Testis (tissue), 3 donors: ENCODE data around the gene YOD1. TPM values are rescaled to one million over a fixed set of nuclear protein-coding genes. Genes with fewer than 3 reads are reported as not detected.

Source experiments
- DNase-seq: peaks from one replicate; pipeline ENCODE4 v3.0.0-alpha.2; 2019
- H3K27ac ChIP-seq, 2 donors: fragments of 200-600 bp; sonication (generic); one replicate each; pipeline ENCODE4 v1.5.1; 2019
- H3K27me3 ChIP-seq: fragments of 200-600 bp; sonication (generic); one replicate; pipeline ENCODE4 v1.5.1; 2019
- H3K36me3 ChIP-seq: fragments of 200-600 bp; sonication (generic); one replicate; pipeline ENCODE4 v1.5.1; 2017; ENCODE audit warnings: low read depth; ENCODE audit errors: missing control alignments
- H3K4me1 ChIP-seq: fragments of 200-600 bp; sonication (generic); one replicate; pipeline ENCODE4 v1.5.1; 2019
- H3K4me3 ChIP-seq, 2 donors: fragments of 200-600 bp; sonication (generic); one replicate each; pipeline ENCODE4 v1.5.1; 2017 to 2019
- H3K9me3 ChIP-seq: fragments of 200-600 bp; sonication (generic); one replicate; pipeline ENCODE4 v1.5.1; 2017
- CTCF ChIP-seq, 3 experiments: fragments of 450-650 bp in 2 of 3; fragments of 200-600 bp in 1 of 3; sonication (generic) in 1 of 3; IDR thresholded peaks; one replicate each; pipeline ENCODE4 v1.5.1; 2016 to 2019; ENCODE audit warnings: antibody characterized with exemption in 3 of 3, mild to moderate bottlenecking in 2 of 3, moderate library complexity in 1 of 3
- POLR2A ChIP-seq: fragments of 450-650 bp; IDR thresholded peaks from one replicate; pipeline ENCODE4 v1.6.1; 2017; ENCODE audit warnings: antibody characterized with exemption, mild to moderate bottlenecking, moderate library complexity
- WGBS, 2 donors: methylation state at CpG; one replicate each; pipeline ENCODE4 v1.1.5; 2018; 5-methylcytosine and 5-hydroxymethylcytosine counted together
- intact Hi-C: fragments of 100-400 bp; cut with DNase I; formaldehyde crosslinking; loops from one replicate; pipeline ENCODE4 v1.15.1; 2023; ENCODE audit warnings: low total_unique reads
- polyA plus RNA-seq: library from polyadenylated mRNA; stranded (reverse); fragments of 350-450 nt; fragmentation: Illumina TruSeq; extraction: RNeasy Lipid Tissue Mini Kit (QIAGEN cat#74804); gene quantifications from one replicate; pipeline ENCODE4 v1.2.3, GENCODE V29; 2014; ENCODE audit warnings: low read depth, low replicate concordance; ENCODE audit not compliant: insufficient read depth
- total RNA-seq, 2 donors: library from RNA; depleted of rRNA; stranded (reverse); fragments of >200 nt; gene quantifications; one replicate each; pipeline ENCODE4 v1.2.3, GENCODE V29; 2016

YOD1 gene
- total and polyA plus RNA-seq, 3 donors from 2014 or later: 8.7 to 12.3 (median 10.9) TPM

GRCh38 chr1:207001492-207002245 is 49.3 kb downstream of the YOD1 start:
- no peaks in the 10 kb centered on the region for H3K36me3 ChIP-seq
- DNase-seq: no peak
- no peaks in the 10 kb centered on the region for H3K27me3 ChIP-seq
- H3K4me3 ChIP-seq: no peak overlapping the region
- TF ChIP-seq CTCF (IDR thresholded peaks at IDR 0.05): no peak
- H3K4me1 ChIP-seq: no peaks in the 10 kb centered on the region
- H3K27ac ChIP-seq: no peak overlapping the region
- intact Hi-C loops: no loop called here
- 86 to 87% methylated on average over 5 of the region's 5 CpGs for WGBS, 2 donors
- no peaks in the 10 kb centered on the region for H3K9me3 ChIP-seq

- no peaks in the 10 kb centered on the region for H3K27me3 ChIP-seq
- H3K4me3 ChIP-seq: no peak overlapping the region
- 53 to 75% methylated on average over 5 of the region's 5 CpGs for WGBS, 2 donors
- H3K9me3 ChIP-seq: no peaks in the 10 kb centered on the region
- TF ChIP-seq CTCF (IDR thresholded peaks at IDR 0.05) (no peak), POLR2A (no peak)
- no peaks in the 10 kb centered on the region for H3K36me3 ChIP-seq
- DNase-seq: no peak
- no peak overlapping the region for H3K27ac ChIP-seq
- no peaks in the 10 kb centered on the region for H3K4me1 ChIP-seq
- intact Hi-C loops: no loop called here
Observed at GRCh38 chr1:207000651-207001291, 50.2 kb downstream of the YOD1 start.

GRCh38 chr1:206998816-206999215 is 52.2 kb downstream of the YOD1 start:
- TF ChIP-seq CTCF (IDR thresholded peaks at IDR 0.05): no peak
- no peak for TF ChIP-seq POLR2A
- WGBS, 2 donors: 96 to 97% methylated on average over 2 of the region's 2 CpGs
- Histone ChIP-seq H3K9me3 (no peaks in the 10 kb centered on the region), H3K27me3 (no peaks in the 10 kb centered on the region), H3K4me1 (no peaks in the 10 kb centered on the region), H3K27ac (no peak overlapping the region), H3K36me3 (no peaks in the 10 kb centered on the region), H3K4me3 (no peak overlapping the region)
- no peak for DNase-seq
- intact Hi-C loops: no loop called here

Other genes starting within 250 kb of the YOD1 start
- under 1 TPM in 1 of 2 donors, not detected in 1; 0.43 TPM for gene IL20, start 185.6 kb downstream of the YOD1 start, total RNA-seq
- 0.37 TPM for gene IL20, start 185.6 kb downstream of the YOD1 start, polyA plus RNA-seq
- gene IL24, start 153.8 kb downstream of the YOD1 start, total RNA-seq: not detected
- gene IL24, start 153.8 kb downstream of the YOD1 start, polyA plus RNA-seq: not detected
- 1 to 10 TPM; 1.1 to 1.3 TPM for gene FCMR, start 129.3 kb downstream of the YOD1 start, total RNA-seq
- gene FCMR, start 129.3 kb downstream of the YOD1 start, polyA plus RNA-seq: 5.3 TPM
- gene PIGR, start 104.7 kb downstream of the YOD1 start, total RNA-seq: not detected
- gene PIGR, start 104.7 kb downstream of the YOD1 start, polyA plus RNA-seq: 0.38 TPM
- gene FCAMR, start 80.7 kb downstream of the YOD1 start, total RNA-seq: under 1 TPM in 1 of 2 donors, not detected in 1; 0.31 TPM
- 0.41 TPM for gene FCAMR, start 80.7 kb downstream of the YOD1 start, polyA plus RNA-seq
- under 1 TPM; 0.31 to 0.71 TPM for gene C1orf116, start 18.5 kb downstream of the YOD1 start, total RNA-seq
- 0.88 TPM for gene C1orf116, start 18.5 kb downstream of the YOD1 start, polyA plus RNA-seq
- gene PFKFB2, start 2.1 kb upstream of the YOD1 start, total RNA-seq: 10 to 100 TPM; 13.9 to 17.6 TPM
- gene PFKFB2, start 2.1 kb upstream of the YOD1 start, polyA plus RNA-seq: 12.9 TPM
- gene C4BPB, start 37.7 kb upstream of the YOD1 start, total RNA-seq: under 1 TPM; 0.63 to 0.87 TPM
- 1.6 TPM for gene C4BPB, start 37.7 kb upstream of the YOD1 start, polyA plus RNA-seq
- gene C4BPA, start 53.0 kb upstream of the YOD1 start, total RNA-seq: under 1 TPM; 0.24 to 0.43 TPM
- gene C4BPA, start 53.0 kb upstream of the YOD1 start, polyA plus RNA-seq: 1.0 TPM